ENCODE measurements around the gene ADGRV1. TPM values are rescaled to one million over a fixed set of nuclear protein-coding genes. Genes with fewer than 3 reads are reported as not detected.

The ADGRV1 gene
- total RNA-seq, 5 donors from 2014 or later (not counting 1 experiment from before 2014, with no cell fraction given), result 0.68 to 1.6 (median 1.2) TPM; not detected in 1

GRCh38 chr5:90878081-90878480, 319.5 kb downstream of the ADGRV1 start:
- Mint-ChIP-seq H3K4me3 (no peak overlapping the region), H3K9me3 (no peaks in the 10 kb centered on the region), H3K27me3 (peaks cover 21 to 23% of the 10 kb centered on the region in 2 donors), H3K4me1 (peaks cover 10 to 15% (median 12%) of the 10 kb centered on the region in 3 donors), H3K27ac (no peak overlapping the region), H3K36me3 (no peaks in the 10 kb centered on the region)
- H3K4me1 ChIP-seq (ENCODE audit: control insufficient read depth in 1 of 2, extremely low read depth in 1 of 2, insufficient read depth in 2 of 2, low read length in 2 of 2), result peaks cover 9 to 10% of the 10 kb centered on the region in 2 experiments
- 37% methylated on average over 3 of the region's 7 CpGs for WGBS (ENCODE audit: insufficient coverage)
- ATAC-seq (replicated peaks in 1 of 4) (no peak), DNase-seq (no peak)
- no peaks in the 10 kb centered on the region for H3K36me3 ChIP-seq (ENCODE audit: control insufficient read depth in 2 of 2, extremely low read depth in 1 of 2, insufficient read depth in 1 of 2, low read length in 1 of 2)
- H3K4me3 ChIP-seq (ENCODE audit: control insufficient read depth in 1 of 2, extremely low read depth in 1 of 2, low read length in 1 of 2), result no peak overlapping the region
- no peaks in the 10 kb centered on the region for H3K9me3 ChIP-seq
- H3K27me3 ChIP-seq (replicated peaks in 1 of 2; ENCODE audit: control insufficient read depth in 2 of 2, extremely low read depth in 1 of 2, insufficient read depth in 2 of 2, low read length in 1 of 2), result no peaks in the 10 kb centered on the region
- CTCF ChIA-PET, result interaction anchor here in 1 of 2 donors (1.1 kb wide), 1 partner anchor 13 kb away, joined by 3 read pairs; no protein-coding TSS in a partner anchor
- no peak overlapping the region for H3K27ac ChIP-seq (ENCODE audit: low read length)
- POLR2A ChIA-PET, result no interaction called here

GRCh38 chr5:90878549-90879196, 320.1 kb downstream of the ADGRV1 start:
- H3K4me1 ChIP-seq (ENCODE audit: control insufficient read depth in 1 of 2, extremely low read depth in 1 of 2, insufficient read depth in 2 of 2, low read length in 2 of 2), result peaks cover 4 to 6% of the 10 kb centered on the region in 2 experiments
- no peaks in the 10 kb centered on the region for H3K36me3 Mint-ChIP-seq
- no peak overlapping the region for H3K4me3 ChIP-seq (ENCODE audit: control insufficient read depth in 1 of 2, extremely low read depth in 1 of 2, low read length in 1 of 2)
- no peaks in the 10 kb centered on the region for H3K9me3 Mint-ChIP-seq
- DNase-seq (no peak), ATAC-seq (replicated peaks in 1 of 4) (no peak)
- H3K27me3 ChIP-seq (replicated peaks in 1 of 2; ENCODE audit: control insufficient read depth in 2 of 2, extremely low read depth in 1 of 2, insufficient read depth in 2 of 2, low read length in 1 of 2), result peaks cover 0 to 2% of the 10 kb centered on the region in 2 experiments
- H3K36me3 ChIP-seq (ENCODE audit: control insufficient read depth in 2 of 2, extremely low read depth in 1 of 2, insufficient read depth in 1 of 2, low read length in 1 of 2), result no peaks in the 10 kb centered on the region
- ChIA-PET POLR2A (no interaction called here), CTCF (interaction anchor here in 1 of 2 donors (1.1 kb wide), 1 partner anchor 13 kb away, joined by 3 read pairs; no protein-coding TSS in a partner anchor)
- H3K4me3 Mint-ChIP-seq, result no peak overlapping the region
- no peak overlapping the region for H3K27ac Mint-ChIP-seq
- no peak overlapping the region for H3K27ac ChIP-seq (ENCODE audit: low read length)
- no peaks in the 10 kb centered on the region for H3K9me3 ChIP-seq
- peaks cover 7 to 10% (median 10%) of the 10 kb centered on the region in 3 donors for H3K4me1 Mint-ChIP-seq
- 63% methylated on average over 2 of the region's 3 CpGs for WGBS (ENCODE audit: insufficient coverage)
- H3K27me3 Mint-ChIP-seq, result peaks cover 22 to 24% of the 10 kb centered on the region in 2 donors

GRCh38 chr5:90881626-90882150, 323.1 kb downstream of the ADGRV1 start:
- no peak overlapping the region for H3K4me3 Mint-ChIP-seq
- ATAC-seq (replicated peaks in 1 of 4) (no peak), DNase-seq (no peak)
- POLR2A ChIA-PET, result interaction anchor here in 1 of 2 donors (0.5 kb wide), 1 partner anchor 541 kb away, joined by 3 read pairs; no protein-coding TSS in a partner anchor
- H3K4me3 ChIP-seq (ENCODE audit: control insufficient read depth in 1 of 2, extremely low read depth in 1 of 2, low read length in 1 of 2), result no peak overlapping the region
- H3K4me1 ChIP-seq (ENCODE audit: control insufficient read depth in 1 of 2, extremely low read depth in 1 of 2, insufficient read depth in 2 of 2, low read length in 2 of 2), result no peaks in the 10 kb centered on the region
- H3K36me3 ChIP-seq (ENCODE audit: control insufficient read depth in 2 of 2, extremely low read depth in 1 of 2, insufficient read depth in 1 of 2, low read length in 1 of 2), result no peaks in the 10 kb centered on the region
- no peak overlapping the region for H3K27ac Mint-ChIP-seq
- no peaks in the 10 kb centered on the region for H3K36me3 Mint-ChIP-seq
- CTCF ChIA-PET, result no interaction called here
- no peaks in the 10 kb centered on the region for H3K9me3 ChIP-seq
- WGBS (ENCODE audit: insufficient coverage), result 60% methylated on average over 1 of the region's 3 CpGs
- peaks cover 21 to 38% of the 10 kb centered on the region in 2 donors for H3K27me3 Mint-ChIP-seq
- H3K27me3 ChIP-seq (replicated peaks in 1 of 2; ENCODE audit: control insufficient read depth in 2 of 2, extremely low read depth in 1 of 2, insufficient read depth in 2 of 2, low read length in 1 of 2), result peaks cover 0 to 2% of the 10 kb centered on the region in 2 experiments
- no peaks in the 10 kb centered on the region for H3K9me3 Mint-ChIP-seq
- H3K4me1 Mint-ChIP-seq, result no peaks in the 10 kb centered on the region
- no peak overlapping the region for H3K27ac ChIP-seq (ENCODE audit: low read length)

DNA sequence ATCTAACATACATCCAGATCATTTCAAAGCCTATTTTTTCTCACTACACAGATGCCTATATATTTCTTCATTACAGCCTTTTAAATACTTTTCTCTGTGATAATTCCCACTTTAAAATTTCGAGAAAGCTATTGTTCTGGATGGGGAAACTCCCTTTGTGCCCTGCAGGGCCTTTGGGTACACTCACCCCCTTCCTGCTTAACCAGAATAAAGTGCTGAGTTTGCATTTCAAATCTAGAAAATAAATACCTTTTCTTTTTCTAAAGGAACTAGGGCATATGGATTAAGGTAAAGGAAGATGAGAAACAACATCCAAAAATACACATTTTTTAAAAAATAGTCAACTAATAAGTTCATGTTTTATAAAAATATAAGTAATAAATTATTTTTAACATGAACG, 323.9 kb downstream of the ADGRV1 start:
- CTCF ChIA-PET, result no interaction called here
- Histone ChIP-seq H3K27ac (ENCODE audit: low read length) (no peak overlapping the region), H3K36me3 (ENCODE audit: control insufficient read depth in 2 of 2, extremely low read depth in 1 of 2, insufficient read depth in 1 of 2, low read length in 1 of 2) (no peaks in the 10 kb centered on the region), H3K9me3 (no peaks in the 10 kb centered on the region), H3K27me3 (replicated peaks in 1 of 2; ENCODE audit: control insufficient read depth in 2 of 2, extremely low read depth in 1 of 2, insufficient read depth in 2 of 2, low read length in 1 of 2) (peaks cover 0 to 2% of the 10 kb centered on the region in 2 experiments), H3K4me1 (ENCODE audit: control insufficient read depth in 1 of 2, extremely low read depth in 1 of 2, insufficient read depth in 2 of 2, low read length in 2 of 2) (no peaks in the 10 kb centered on the region), H3K4me3 (ENCODE audit: control insufficient read depth in 1 of 2, extremely low read depth in 1 of 2, low read length in 1 of 2) (no peak overlapping the region)
- H3K27ac Mint-ChIP-seq, result no peak overlapping the region
- H3K4me3 Mint-ChIP-seq, result no peak overlapping the region
- no CpG with 5 or more reads among the region's 2 CpGs for WGBS (ENCODE audit: insufficient coverage)
- no peaks in the 10 kb centered on the region for H3K9me3 Mint-ChIP-seq
- peaks cover 21 to 38% of the 10 kb centered on the region in 2 donors for H3K27me3 Mint-ChIP-seq
- ATAC-seq (replicated peaks in 1 of 4) (no peak), DNase-seq (no peak)
- H3K4me1 Mint-ChIP-seq, result no peaks in the 10 kb centered on the region
- H3K36me3 Mint-ChIP-seq, result no peaks in the 10 kb centered on the region
- POLR2A ChIA-PET, result no interaction called here

GRCh38 chr5:90885180-90885868, 326.7 kb downstream of the ADGRV1 start:
- DNase-seq (no peak), ATAC-seq (replicated peaks in 1 of 4) (no peak)
- H3K36me3 Mint-ChIP-seq, result no peaks in the 10 kb centered on the region
- Histone ChIP-seq H3K27ac (ENCODE audit: low read length) (no peak overlapping the region), H3K4me3 (ENCODE audit: control insufficient read depth in 1 of 2, extremely low read depth in 1 of 2, low read length in 1 of 2) (no peak overlapping the region), H3K27me3 (replicated peaks in 1 of 2; ENCODE audit: control insufficient read depth in 2 of 2, extremely low read depth in 1 of 2, insufficient read depth in 2 of 2, low read length in 1 of 2) (peaks cover 0 to 2% of the 10 kb centered on the region in 2 experiments), H3K9me3 (no peaks in the 10 kb centered on the region), H3K4me1 (ENCODE audit: control insufficient read depth in 1 of 2, extremely low read depth in 1 of 2, insufficient read depth in 2 of 2, low read length in 2 of 2) (no peaks in the 10 kb centered on the region), H3K36me3 (ENCODE audit: control insufficient read depth in 2 of 2, extremely low read depth in 1 of 2, insufficient read depth in 1 of 2, low read length in 1 of 2) (no peaks in the 10 kb centered on the region)
- H3K27me3 Mint-ChIP-seq, result peaks cover 16 to 31% of the 10 kb centered on the region in 2 donors
- no peak overlapping the region for H3K4me3 Mint-ChIP-seq
- POLR2A ChIA-PET, result no interaction called here
- no CpG with 5 or more reads among the region's 1 CpG for WGBS (ENCODE audit: insufficient coverage)
- H3K27ac Mint-ChIP-seq, result no peak overlapping the region
- H3K4me1 Mint-ChIP-seq, result no peaks in the 10 kb centered on the region
- CTCF ChIA-PET, result interaction anchor here in 1 of 2 donors (0.6 kb wide), 1 partner anchor 441 kb away, joined by 3 read pairs; no protein-coding TSS in a partner anchor
- no peaks in the 10 kb centered on the region for H3K9me3 Mint-ChIP-seq

GRCh38 chr5:90886381-90886780, 327.8 kb downstream of the ADGRV1 start:
- Histone ChIP-seq H3K4me1 (ENCODE audit: control insufficient read depth in 1 of 2, extremely low read depth in 1 of 2, insufficient read depth in 2 of 2, low read length in 2 of 2) (no peaks in the 10 kb centered on the region), H3K27me3 (replicated peaks in 1 of 2; ENCODE audit: control insufficient read depth in 2 of 2, extremely low read depth in 1 of 2, insufficient read depth in 2 of 2, low read length in 1 of 2) (peaks cover 0 to 2% of the 10 kb centered on the region in 2 experiments), H3K4me3 (ENCODE audit: control insufficient read depth in 1 of 2, extremely low read depth in 1 of 2, low read length in 1 of 2) (no peak overlapping the region), H3K9me3 (no peaks in the 10 kb centered on the region), H3K27ac (ENCODE audit: low read length) (no peak overlapping the region), H3K36me3 (ENCODE audit: control insufficient read depth in 2 of 2, extremely low read depth in 1 of 2, insufficient read depth in 1 of 2, low read length in 1 of 2) (no peaks in the 10 kb centered on the region)
- Mint-ChIP-seq H3K4me1 (no peaks in the 10 kb centered on the region), H3K27me3 (peaks cover 12 to 25% of the 10 kb centered on the region in 2 donors), H3K9me3 (no peaks in the 10 kb centered on the region), H3K27ac (no peak overlapping the region), H3K4me3 (no peak overlapping the region), H3K36me3 (no peaks in the 10 kb centered on the region)
- DNase-seq, result no peak
- ATAC-seq (replicated peaks in 1 of 4), result no peak
- CTCF ChIA-PET, result no interaction called here
- POLR2A ChIA-PET, result no interaction called here
- 97% methylated on average over 5 of the region's 5 CpGs for WGBS (ENCODE audit: insufficient coverage)
